ENCODE data around the gene EML6.

- TF ChIP-seq GATA3 (IDR thresholded peaks at IDR 0.05; ENCODE audit: low read depth, low read length) (no peak), GATA2 (IDR thresholded peaks at IDR 0.05; ENCODE audit: low read depth, low read length) (no peak)
Observed at GRCh38 chr2:54850171-54851122, 127.0 kb downstream of the EML6 start.

Data from SH-SY5Y (cell line).